Measurements from ENCODE around the gene POLR1D. TPM values are rescaled to one million over a fixed set of nuclear protein-coding genes. Genes with fewer than 3 reads are reported as not detected.

Gene POLR1D
- total RNA-seq, 2 donors from 2014 or later = 114 to 183 TPM

DNA sequence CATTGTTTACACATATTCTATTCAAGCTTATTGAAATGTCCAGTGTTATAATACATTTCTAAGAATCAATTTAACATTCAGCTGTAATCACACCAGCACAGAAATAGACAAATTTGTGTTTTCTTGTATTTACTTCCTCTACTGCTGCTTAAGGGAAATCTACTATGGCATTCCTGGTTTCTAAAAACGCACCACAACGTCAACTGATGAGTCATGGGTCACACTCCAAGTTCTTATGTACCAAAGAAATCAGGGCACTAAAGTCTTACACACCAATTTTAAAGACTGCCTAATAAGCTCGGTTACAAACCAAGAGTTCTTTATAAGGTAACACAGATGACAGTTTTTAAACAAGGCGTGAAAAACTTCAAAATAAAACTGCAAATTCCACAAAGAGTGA lies 14.6 kb upstream of the POLR1D start:
- no peaks in the 10 kb centered on the region for H3K27me3 ChIP-seq (replicated peaks; ENCODE audit: insufficient read depth)
- H3K9me3 ChIP-seq = no peaks in the 10 kb centered on the region
- no peak for DNase-seq (ENCODE audit: low spot score)
- no peaks in the 10 kb centered on the region for H3K36me3 ChIP-seq
- H3K27ac ChIP-seq = no peak overlapping the region
- H3K4me1 ChIP-seq (replicated peaks) = no peaks in the 10 kb centered on the region
- no peak overlapping the region for H3K4me3 ChIP-seq
- WGBS = 63% methylated on average over 4 of the region's 4 CpGs
- TF ChIP-seq POLR2A (IDR thresholded peaks at IDR 0.05) (no peak), POLR2AphosphoS5 (IDR thresholded peaks at IDR 0.05) (no peak)
- TF ChIP-seq, protein P1, sequence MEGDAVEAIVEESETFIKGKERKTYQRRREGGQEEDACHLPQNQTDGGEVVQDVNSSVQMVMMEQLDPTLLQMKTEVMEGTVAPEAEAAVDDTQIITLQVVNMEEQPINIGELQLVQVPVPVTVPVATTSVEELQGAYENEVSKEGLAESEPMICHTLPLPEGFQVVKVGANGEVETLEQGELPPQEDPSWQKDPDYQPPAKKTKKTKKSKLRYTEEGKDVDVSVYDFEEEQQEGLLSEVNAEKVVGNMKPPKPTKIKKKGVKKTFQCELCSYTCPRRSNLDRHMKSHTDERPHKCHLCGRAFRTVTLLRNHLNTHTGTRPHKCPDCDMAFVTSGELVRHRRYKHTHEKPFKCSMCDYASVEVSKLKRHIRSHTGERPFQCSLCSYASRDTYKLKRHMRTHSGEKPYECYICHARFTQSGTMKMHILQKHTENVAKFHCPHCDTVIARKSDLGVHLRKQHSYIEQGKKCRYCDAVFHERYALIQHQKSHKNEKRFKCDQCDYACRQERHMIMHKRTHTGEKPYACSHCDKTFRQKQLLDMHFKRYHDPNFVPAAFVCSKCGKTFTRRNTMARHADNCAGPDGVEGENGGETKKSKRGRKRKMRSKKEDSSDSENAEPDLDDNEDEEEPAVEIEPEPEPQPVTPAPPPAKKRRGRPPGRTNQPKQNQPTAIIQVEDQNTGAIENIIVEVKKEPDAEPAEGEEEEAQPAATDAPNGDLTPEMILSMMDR (IDR thresholded peaks at IDR 0.05) = no peak
- intact Hi-C loops (cut with DNase I) = no loop called here

DNA sequence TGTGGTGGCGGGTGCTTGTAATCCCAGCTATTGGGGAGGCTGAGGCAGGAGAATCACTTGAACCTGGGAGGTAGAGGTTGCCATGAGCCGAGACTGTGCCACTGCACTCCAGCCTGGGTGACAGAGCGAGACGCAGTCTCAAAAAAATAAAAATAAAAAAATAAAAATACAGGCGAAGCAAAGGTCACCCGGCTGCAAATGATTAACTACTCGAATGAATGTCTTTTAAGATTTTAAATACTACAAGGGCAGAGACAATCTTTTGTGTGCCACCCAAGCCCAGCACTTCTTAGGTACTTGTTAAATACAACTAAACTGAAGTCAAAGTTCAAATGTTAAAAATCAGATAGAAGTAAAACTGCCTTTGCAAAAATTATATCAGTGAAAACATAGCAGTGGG lies 8.1 kb upstream of the POLR1D start:
- no peaks in the 10 kb centered on the region for H3K9me3 ChIP-seq
- TF ChIP-seq POLR2AphosphoS5 (IDR thresholded peaks at IDR 0.05) = no peak
- no peak for TF ChIP-seq POLR2A (IDR thresholded peaks at IDR 0.05)
- TF ChIP-seq, protein P1 (IDR thresholded peaks at IDR 0.05) = no peak
- H3K4me3 ChIP-seq = no peak overlapping the region
- no peaks in the 10 kb centered on the region for H3K4me1 ChIP-seq (replicated peaks)
- DNase-seq (ENCODE audit: low spot score) = no peak
- no peaks in the 10 kb centered on the region for H3K27me3 ChIP-seq (replicated peaks; ENCODE audit: insufficient read depth)
- intact Hi-C loops (cut with DNase I) = no loop called here
- H3K27ac ChIP-seq = no peak overlapping the region
- H3K36me3 ChIP-seq = no peaks in the 10 kb centered on the region
- WGBS = 92% methylated on average over 7 of the region's 7 CpGs

DNA sequence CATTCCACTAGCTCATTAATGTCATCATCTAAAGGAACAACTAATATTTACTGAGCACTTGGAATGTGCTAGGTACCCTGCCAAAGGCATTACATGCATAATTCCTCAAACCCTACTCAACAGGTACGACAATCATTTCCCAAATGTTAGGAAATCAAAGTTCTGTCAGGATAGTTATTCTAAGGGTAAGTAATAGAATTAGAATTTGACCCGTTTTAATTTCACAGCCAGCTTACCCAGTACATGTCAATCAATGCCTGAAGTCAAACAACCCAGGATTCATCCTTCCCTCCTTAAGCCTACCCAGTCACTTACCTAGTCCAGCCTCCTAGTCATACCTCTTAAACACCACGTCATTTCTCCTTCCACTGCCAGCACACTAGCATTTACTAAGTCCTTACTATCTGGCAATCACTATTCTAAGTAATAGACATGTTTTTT lies 3.8 kb upstream of the POLR1D start:
- Histone ChIP-seq H3K36me3 (no peaks in the 10 kb centered on the region), H3K4me3 (peak overlapping the region in 1 of 2 donors; percentile 97), H3K27ac (peak overlapping the region; percentile 96 to 97), H3K27me3 (replicated peaks; ENCODE audit: insufficient read depth) (no peaks in the 10 kb centered on the region), H3K9me3 (no peaks in the 10 kb centered on the region), H3K4me1 (replicated peaks) (peaks cover 3% of the 10 kb centered on the region)
- TF ChIP-seq, protein P1 (IDR thresholded peaks at IDR 0.05) = no peak
- TF ChIP-seq POLR2AphosphoS5 (IDR thresholded peaks at IDR 0.05) = peak; percentile 93
- 41% methylated on average over 3 of the region's 3 CpGs for WGBS
- DNase-seq (ENCODE audit: low spot score) = peak; percentile 67
- intact Hi-C loops (cut with DNase I) = no loop called here

DNA sequence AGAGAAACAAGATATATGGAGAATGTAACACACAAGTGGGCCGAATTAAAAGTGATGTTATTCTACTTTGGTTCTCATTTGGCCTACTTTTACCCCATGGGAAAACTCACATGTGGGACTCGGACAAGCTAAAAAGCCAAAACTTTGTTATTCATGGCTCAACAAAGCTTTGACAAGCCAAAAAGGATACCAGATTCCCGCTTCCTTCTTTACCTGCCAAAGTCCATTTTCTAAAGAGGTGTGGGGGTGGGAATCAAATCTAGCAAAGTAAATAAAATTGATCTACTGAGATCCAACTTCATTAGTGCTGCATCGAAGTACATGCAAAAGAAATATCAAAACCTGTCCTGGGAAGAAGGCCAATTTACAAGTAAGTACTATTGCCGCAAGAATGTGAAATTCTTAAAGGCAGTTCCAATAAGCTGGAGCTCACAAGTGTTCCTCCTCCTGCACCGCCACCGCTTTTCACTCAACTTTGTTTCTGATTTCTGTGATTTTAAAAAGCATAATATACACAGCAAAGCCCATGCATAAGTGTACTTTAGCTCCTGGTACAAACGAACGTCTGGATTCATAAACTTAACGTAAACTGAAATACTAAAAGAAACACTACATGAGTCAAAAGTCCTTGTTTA lies 2.5 kb upstream of the POLR1D start:
- intact Hi-C loops (cut with DNase I) = no loop called here
- H3K27me3 ChIP-seq (replicated peaks; ENCODE audit: insufficient read depth) = no peaks in the 10 kb centered on the region
- TF ChIP-seq, protein P1 (IDR thresholded peaks at IDR 0.05) = no peak
- TF ChIP-seq POLR2A (IDR thresholded peaks at IDR 0.05) (no peak), POLR2AphosphoS5 (IDR thresholded peaks at IDR 0.05) (no peak)
- no peak for DNase-seq (ENCODE audit: low spot score)
- H3K9me3 ChIP-seq = no peaks in the 10 kb centered on the region
- no peaks in the 10 kb centered on the region for H3K36me3 ChIP-seq
- 16% methylated on average over 10 of the region's 10 CpGs for WGBS
- peak overlapping the region; percentile 96 to 97 for H3K27ac ChIP-seq
- H3K4me1 ChIP-seq (replicated peaks) = peaks cover 10% of the 10 kb centered on the region
- peak overlapping the region; percentile 96 to 97 for H3K4me3 ChIP-seq

All from prostate gland (tissue), 2 donors.